ENCODE data around the gene ZNF507.

- TF ChIP-seq MYBL2 (IDR thresholded peaks at IDR 0.05; ENCODE audit: low read depth): no peak
- TF ChIP-seq MYBL2 (CRISPR knock-in tag; IDR thresholded peaks at IDR 0.05; ENCODE audit: borderline replicate concordance): no peak
- no peak for TF ChIP-seq TFAM (CRISPR knock-in tag; conservative IDR thresholded peaks at IDR 0.05)
- TF ChIP-seq EZH2 (IDR thresholded peaks at IDR 0.05; ENCODE audit: borderline replicate concordance, low read depth, low read length): no peak
- TF ChIP-seq RCOR1 (IDR thresholded peaks at IDR 0.05; ENCODE audit: borderline replicate concordance in 1 of 2, low read depth in 2 of 2, low read length in 2 of 2): peak in 1 of 2 experiments; percentile 86; a peak in 1 of 4 replicates
- no peak for TF ChIP-seq KLF13 (tag; IDR thresholded peaks at IDR 0.05; ENCODE audit: borderline replicate concordance, low read depth)
- no peak for TF ChIP-seq HNRNPLL (IDR thresholded peaks at IDR 0.05; ENCODE audit: low read depth, low read length, poor library complexity, severe bottlenecking)
- TF ChIP-seq USF1 (CRISPR knock-in tag; IDR thresholded peaks at IDR 0.05): no peak
- no peak for TF ChIP-seq NONO (IDR thresholded peaks at IDR 0.05; ENCODE audit: low read depth in 2 of 2, low read length in 1 of 2)
Observed at GRCh38 chr19:32403291-32403995, 58.0 kb downstream of the ZNF507 start.
